Duodenal mucosa (tissue), 2 donors: Measurements from ENCODE around the gene YIPF3.
"Not testable (repeated sequence)": the region's sequence is repeated elsewhere in the genome, so short reads cannot be mapped to it uniquely, and the experiment has no call there.

Experiments
- H3K27ac ChIP-seq: one replicate; pipeline ENCODE4 v1.7.0; 2013; ENCODE audit warnings: low read depth, low read length
- H3K27me3 ChIP-seq, 2 donors: one replicate each; pipeline ENCODE4 v1.7.0; 2013; ENCODE audit warnings: low read length in 2 of 2, control low read depth in 1 of 2; ENCODE audit not compliant: insufficient read depth in 2 of 2, control insufficient read depth in 1 of 2
- H3K36me3 ChIP-seq, 2 donors: one replicate each; pipeline ENCODE4 v1.7.0; 2013; ENCODE audit warnings: low read length in 2 of 2, control low read depth in 1 of 2; ENCODE audit not compliant: insufficient read depth in 2 of 2, control insufficient read depth in 1 of 2
- H3K4me1 ChIP-seq, 2 donors: one replicate each; pipeline ENCODE4 v1.7.0; 2013; ENCODE audit warnings: low read length in 2 of 2, control low read depth in 1 of 2; ENCODE audit not compliant: insufficient read depth in 2 of 2, control insufficient read depth in 1 of 2
- H3K4me3 ChIP-seq, 2 donors: one replicate each; pipeline ENCODE4 v1.7.0; 2013; ENCODE audit warnings: low read length in 2 of 2, low read depth in 1 of 2
- H3K9ac ChIP-seq, 2 donors: one replicate each; pipeline ENCODE4 v1.7.0; 2013; ENCODE audit warnings: low read length in 2 of 2, low read depth in 1 of 2
- H3K9me3 ChIP-seq, 2 donors: one replicate each; pipeline ENCODE4 v1.7.0; 2013; ENCODE audit warnings: low read length in 2 of 2, control low read depth in 1 of 2; ENCODE audit not compliant: control insufficient read depth in 1 of 2

Gene YIPF3

DNA sequence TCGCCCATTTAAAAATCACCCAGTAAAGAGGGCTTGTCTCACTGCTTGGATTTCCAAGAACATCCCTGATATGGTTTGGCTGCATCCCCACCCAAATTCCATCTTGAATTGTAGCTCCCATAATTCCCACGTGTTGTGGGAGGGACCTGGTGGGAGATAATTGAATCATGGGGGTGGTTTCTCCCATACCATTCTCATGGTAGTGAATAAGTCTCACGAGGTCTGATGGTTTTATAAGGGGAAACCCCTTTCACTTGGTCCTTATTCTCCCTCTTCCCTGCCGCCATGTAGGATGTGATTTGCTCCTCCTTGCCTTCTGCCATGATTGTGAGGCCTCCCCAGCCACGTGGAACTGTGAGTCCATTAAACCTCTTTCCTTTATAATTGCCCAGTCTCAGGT lies 49.5 kb downstream of the YIPF3 start:
- not testable (repeated sequence) for H3K27ac ChIP-seq, H3K4me3 ChIP-seq, H3K27me3 ChIP-seq, H3K9me3 ChIP-seq, H3K9ac ChIP-seq, H3K36me3 ChIP-seq, H3K4me1 ChIP-seq

DNA sequence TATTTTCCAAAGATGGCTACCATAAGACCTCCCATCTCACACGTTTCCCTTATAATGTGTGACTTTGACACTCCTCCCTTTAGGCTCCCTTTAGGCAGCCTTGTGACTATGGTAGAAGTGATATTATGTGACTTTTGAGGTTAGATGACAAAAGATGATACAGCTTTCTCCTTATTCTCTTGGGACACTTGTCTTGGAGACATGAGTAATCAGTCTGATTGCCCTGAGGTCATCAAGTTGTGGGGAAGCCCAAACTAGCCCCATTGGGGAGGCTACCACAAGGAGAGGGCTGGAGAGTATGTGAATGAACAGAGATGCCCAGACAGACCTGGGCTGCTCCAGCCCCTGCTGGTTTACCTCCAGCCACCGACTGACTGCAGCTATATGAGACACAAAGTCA lies 50.8 kb downstream of the YIPF3 start:
- Histone ChIP-seq H3K4me1 (no peaks in the 10 kb centered on the region), H3K9ac (no peak overlapping the region), H3K4me3 (no peak overlapping the region), H3K36me3 (no peaks in the 10 kb centered on the region), H3K9me3 (no peaks in the 10 kb centered on the region), H3K27me3 (peaks cover 12 to 14% of the 10 kb centered on the region in 2 donors), H3K27ac (no peak overlapping the region)

DNA sequence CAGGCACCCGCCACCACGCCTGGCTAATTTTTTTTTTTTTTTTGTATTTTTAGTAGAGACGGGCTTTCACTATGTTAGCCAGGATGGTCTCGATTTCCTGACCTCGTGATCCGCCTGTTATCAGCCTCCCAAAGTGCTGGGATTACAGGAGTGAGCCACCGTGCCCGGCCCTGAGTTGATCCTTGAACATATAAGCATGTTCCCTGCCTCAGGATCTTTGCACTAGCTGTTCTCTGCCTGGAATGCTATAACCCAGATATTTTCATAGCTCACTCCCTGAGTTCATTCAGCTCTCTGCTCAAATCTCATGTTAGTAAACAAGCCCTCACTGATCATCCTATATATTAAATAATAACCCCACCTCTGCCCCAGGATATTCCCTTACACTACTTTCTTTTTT lies 52.4 kb downstream of the YIPF3 start:
- H3K9me3 ChIP-seq: no peaks in the 10 kb centered on the region
- H3K27ac ChIP-seq: no peak overlapping the region
- no peak overlapping the region for H3K4me3 ChIP-seq
- no peak overlapping the region for H3K9ac ChIP-seq
- no peaks in the 10 kb centered on the region for H3K36me3 ChIP-seq
- peaks cover 12 to 14% of the 10 kb centered on the region in 2 donors for H3K27me3 ChIP-seq
- H3K4me1 ChIP-seq: no peaks in the 10 kb centered on the region

DNA sequence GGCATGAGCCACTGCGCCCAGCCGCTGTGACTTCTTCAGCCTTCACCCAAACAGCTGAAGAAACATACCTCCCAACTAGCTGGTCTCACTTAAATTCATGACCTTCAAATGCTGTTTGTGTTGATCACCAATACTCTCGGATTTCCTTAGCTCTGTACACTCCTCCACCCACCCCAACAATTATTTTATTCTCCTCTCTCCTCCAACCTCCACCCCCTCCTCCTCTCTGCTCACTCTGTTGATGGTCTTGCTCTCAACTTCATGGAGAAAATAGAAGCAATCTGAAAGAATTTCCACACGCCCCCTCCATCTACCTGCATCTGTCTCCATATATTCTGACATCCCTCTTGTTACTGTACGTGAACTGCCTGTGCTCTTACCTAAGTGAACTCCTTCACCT lies 54.8 kb downstream of the YIPF3 start:
- H3K4me1 ChIP-seq: no peaks in the 10 kb centered on the region
- H3K36me3 ChIP-seq: no peaks in the 10 kb centered on the region
- H3K9ac ChIP-seq: no peak overlapping the region
- H3K27me3 ChIP-seq: peaks cover 6 to 14% of the 10 kb centered on the region in 2 donors
- H3K4me3 ChIP-seq: no peak overlapping the region
- no peaks in the 10 kb centered on the region for H3K9me3 ChIP-seq
- no peak overlapping the region for H3K27ac ChIP-seq
